GM19328 (cell line): ENCODE results near the gene C19orf73.

Experiments used
- ATAC-seq: cut with Tn5 transposase; IDR thresholded peaks from one replicate; pipeline ENCODE4 v1.9.1; 2021; ENCODE audit warnings: mild to moderate bottlenecking, moderate library complexity; ENCODE audit not compliant: unreplicated experiment

C19orf73 gene

DNA sequence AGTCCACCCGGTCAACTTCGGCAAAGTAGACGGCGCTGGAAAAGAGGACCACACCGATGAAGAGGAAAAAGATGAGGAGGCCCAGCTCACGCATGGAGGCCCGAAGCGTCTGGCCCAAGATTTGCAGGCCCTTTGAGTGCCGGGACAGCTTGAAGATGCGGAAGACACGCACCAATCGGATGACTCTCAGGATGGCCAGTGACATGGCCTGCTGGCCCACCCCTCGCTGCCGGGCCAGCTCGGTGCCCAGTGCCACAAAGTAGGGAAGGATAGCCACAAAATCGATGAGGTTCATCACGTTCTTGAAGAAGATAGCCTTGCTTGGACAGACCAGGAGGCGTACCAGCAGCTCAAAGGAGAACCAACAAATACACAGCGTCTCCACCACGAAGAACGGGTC, 48.5 kb downstream of the C19orf73 start:
- no peak for ATAC-seq

DNA sequence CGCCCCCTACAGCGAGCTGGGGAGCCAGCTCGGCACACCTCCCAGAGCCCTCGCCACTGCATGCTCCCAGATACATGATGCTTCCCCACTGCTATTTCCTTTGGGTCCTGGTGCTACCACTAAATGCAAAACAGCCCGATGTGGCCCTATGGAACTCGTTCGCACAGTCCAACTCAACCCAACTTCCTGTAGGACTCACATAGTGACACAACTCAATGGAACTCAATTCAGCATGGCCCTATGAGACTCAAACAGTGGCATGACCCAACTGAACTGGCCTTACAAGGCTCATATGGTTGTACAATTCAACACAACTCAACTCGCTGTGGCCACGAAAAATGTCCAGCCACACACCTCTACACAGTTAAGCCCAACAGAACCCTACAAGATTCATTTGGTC, 49.9 kb downstream of the C19orf73 start:
- no peak for ATAC-seq
